HepG2 (cell line): Measurements from ENCODE around the gene RPTOR. TPM values are rescaled to one million over a fixed set of nuclear protein-coding genes. Genes with fewer than 3 reads are reported as not detected.

Source experiments
- ATAC-seq: fragments of 200-7000 bp; cut with Tn5 transposase; 3 replicates; pipeline ENCODE4 v1.9.1; 2020; ENCODE audit warnings: mild to moderate bottlenecking, moderate library complexity
- BruUV-seq: library from RNA; stranded (reverse); fragments of 400-500 nt; replicated peaks from 2 replicates; lab custom pipeline; 2021; lab: Mats Ljungman, UMichigan
- CTCF ChIA-PET: fragments of 300-600 bp; formaldehyde crosslinking; extraction: SDS; loops from one replicate; lab custom pipeline; 2021; ENCODE audit warnings: low total read pairs, inconsistent platforms, low intra/inter-chr PET ratio; lab: Yijun Ruan, JAX
- POLR2A ChIA-PET: fragments of 350-600 bp; sonication (Branson Sonifier 250); formaldehyde crosslinking; loops from one replicate; lab custom pipeline; 2020; ENCODE audit warnings: antibody characterized with exemption, inconsistent platforms; lab: Yijun Ruan, JAX
- DNase-seq: peaks from one replicate; pipeline ENCODE4 v3.0.0-alpha.2; 2015; ENCODE audit warnings: low spot score
- FAIRE-seq: peaks from 3 replicates; lab custom pipeline; 2011; peaks lifted over from hg19 to GRCh38; lab: Jason Lieb, UNC
- H2AFZ ChIP-seq: one replicate; pipeline ENCODE4 v1.6.1; 2011; ENCODE audit warnings: low read length, inconsistent platforms
- H3K27ac ChIP-seq: fragments of 300-600 bp; 3 replicates; pipeline ENCODE4 v1.8.0; 2011; ENCODE audit warnings: mixed run types, mild to moderate bottlenecking, mixed read lengths, low read length, inconsistent platforms; ENCODE audit not compliant: insufficient read depth; ENCODE audit errors: extremely low read length
- H3K27me3 ChIP-seq, 2 experiments: fragments of 200-600 bp in 1 of 2; 2 replicates in 1 of 2; 3 replicates in 1 of 2; pipeline versions ENCODE4 v1.6.0 to v1.8.0; 2011; ENCODE audit warnings: low read length in 2 of 2, mild to moderate bottlenecking in 2 of 2, moderate library complexity in 2 of 2, inconsistent platforms in 1 of 2; ENCODE audit not compliant: insufficient read depth in 2 of 2, control insufficient read depth in 1 of 2
- H3K36me3 ChIP-seq, 2 experiments: fragments of 200-600 bp in 1 of 2; replicated peaks in 1 of 2; 2 replicates in 1 of 2; 3 replicates in 1 of 2; pipeline versions ENCODE4 v1.5.1 to v1.8.0; 2011; ENCODE audit warnings: low read length in 2 of 2, inconsistent platforms in 1 of 2; ENCODE audit not compliant: insufficient read depth in 2 of 2, control insufficient read depth in 1 of 2
- H3K4me1 ChIP-seq: 2 replicates; pipeline ENCODE4 v1.5.1; 2012; ENCODE audit warnings: low read length, inconsistent platforms; ENCODE audit not compliant: insufficient read depth
- H3K4me2 ChIP-seq: 2 replicates; pipeline ENCODE4 v1.6.0; 2011; ENCODE audit warnings: low read depth, low read length, inconsistent platforms
- H3K4me3 ChIP-seq, 3 experiments: fragments of 200-600 bp in 1 of 3; sonication (generic), shearing (Covaris generic) in 1 of 3; replicated peaks in 1 of 3; 2 replicates each; pipeline ENCODE4 v1.5.1; 2011 to 2016; ENCODE audit warnings: low read length in 3 of 3, inconsistent platforms in 2 of 3, low read depth in 2 of 3, mild to moderate bottlenecking in 2 of 3, control low read depth in 1 of 3, mixed read lengths in 1 of 3; ENCODE audit not compliant: insufficient read depth in 1 of 3
- H3K79me2 ChIP-seq: one replicate; pipeline ENCODE4 v1.6.1; 2011; ENCODE audit warnings: low read length, inconsistent platforms; ENCODE audit not compliant: insufficient read depth
- H3K9ac ChIP-seq: 2 replicates; pipeline ENCODE4 v1.6.0; 2011; ENCODE audit warnings: mild to moderate bottlenecking, low read depth, low read length, inconsistent platforms; ENCODE audit not compliant: insufficient read depth
- H3K9me3 ChIP-seq: 2 replicates; pipeline ENCODE4 v1.5.1; 2012; ENCODE audit warnings: mild to moderate bottlenecking, low read length
- H4K20me1 ChIP-seq: 2 replicates; pipeline ENCODE4 v1.6.0; 2011; ENCODE audit warnings: inconsistent platforms, mild to moderate bottlenecking, low read length, moderate library complexity; ENCODE audit not compliant: insufficient read depth
- ATM ChIP-seq: fragments of 450-650 bp; IDR thresholded peaks from 2 replicates; pipeline ENCODE4 v1.7.1; 2017; ENCODE audit warnings: mild to moderate bottlenecking, borderline replicate concordance
- CEBPB ChIP-seq: IDR thresholded peaks from 2 replicates; pipeline ENCODE4 v1.6.1; 2011; ENCODE audit warnings: low read depth, low read length, improper control_type of control experiment, borderline replicate concordance
- FOXP1 ChIP-seq, 2 experiments: fragments of 450-650 bp in 1 of 2; IDR thresholded peaks; 2 replicates each; pipeline ENCODE4 v1.6.1; 2017 to 2018; ENCODE audit warnings: antibody characterized with exemption in 1 of 2
- HDAC2 ChIP-seq: sonication (generic); formaldehyde crosslinking; IDR thresholded peaks from 2 replicates; pipeline ENCODE4 v1.4.0; 2020; ENCODE audit warnings: missing genetic modification reagents
- NFATC3 ChIP-seq: sonication (generic); formaldehyde crosslinking; IDR thresholded peaks from 2 replicates; pipeline ENCODE4 v1.5.1; 2020; ENCODE audit warnings: mild to moderate bottlenecking, missing genetic modification reagents
- NFKB2 ChIP-seq: sonication (generic); formaldehyde crosslinking; IDR thresholded peaks from 2 replicates; pipeline ENCODE4 v1.4.0; 2020; ENCODE audit warnings: missing genetic modification reagents, borderline replicate concordance
- RAD21 ChIP-seq: fragments of 450-650 bp; formaldehyde crosslinking; IDR thresholded peaks from 2 replicates; pipeline ENCODE4 v1.5.0; 2020; ENCODE audit warnings: mild to moderate bottlenecking
- REPIN1 ChIP-seq: sonication (generic); formaldehyde crosslinking; IDR thresholded peaks from 2 replicates; pipeline ENCODE4 v1.8.0; 2022; ENCODE audit warnings: missing genetic modification reagents, low read depth, mild to moderate bottlenecking, borderline replicate concordance
- RXRA ChIP-seq: sonication (generic); formaldehyde crosslinking; IDR thresholded peaks from 2 replicates; pipeline ENCODE4 v1.5.1; 2020; ENCODE audit warnings: missing genetic modification reagents
- ZNF761 ChIP-seq: sonication (generic); formaldehyde crosslinking; conservative IDR thresholded peaks from 2 replicates; pipeline ENCODE4 v1.4.0; 2020; ENCODE audit warnings: mild to moderate bottlenecking, missing genetic modification reagents
- WGBS: methylation state at CpG from one replicate; pipeline ENCODE4 v1.1.6; 2017; ENCODE audit warnings: low lambda C conversion rate; 5-methylcytosine and 5-hydroxymethylcytosine counted together
- in situ Hi-C: cut with HindIII; loops from 2 replicates; pipeline ENCODE4 v1.10.0; 2017; ENCODE audit warnings: low pct_unique_long_range_greater_than_20kb; ENCODE audit not compliant: extremely low pct_ligation_motif_present
- intact Hi-C: fragments of 100-400 bp; cut with micrococcal nuclease; formaldehyde crosslinking; loops from one replicate; pipeline ENCODE4 v1.10.0; 2022; ENCODE audit not compliant: unreplicated experiment
- polyA plus RNA-seq, 8 experiments: library from polyadenylated mRNA; depleted of rRNA in 3 of 8; stranded (reverse) in 7 of 8; unstranded in 1 of 8; fragments of >200 nt; fragmentation: Illumina TruSeq in 4 of 8; extraction: Trizol in 4 of 8; gene quantifications; 2 replicates each; pipeline versions ENCODE4 v1.2.1 to v1.2.3, GENCODE V29; 2011 to 2016; ENCODE audit warnings: low read depth in 4 of 8, missing spikeins in 1 of 8, mixed read lengths in 1 of 8; ENCODE audit not compliant: insufficient read depth in 1 of 8
- total RNA-seq, 5 experiments: library from RNA; depleted of rRNA; stranded (reverse); fragments of >200 nt; fragmentation: Illumina TruSeq; extraction: Trizol; gene quantifications; 2 replicates each; pipeline ENCODE4 v1.2.3, GENCODE V29; 2016; ENCODE audit warnings: low read depth in 1 of 5
- TF ChIP-seq, protein P1 (sequence below): sonication (generic); formaldehyde crosslinking; IDR thresholded peaks from 2 replicates; pipeline ENCODE4 v1.8.0; 2022; ENCODE audit warnings: mild to moderate bottlenecking, missing genetic modification reagents, moderate library complexity
- TF ChIP-seq, protein P2 (sequence below): sonication (generic); formaldehyde crosslinking; IDR thresholded peaks from 2 replicates; pipeline ENCODE4 v1.4.0; 2020; ENCODE audit warnings: mild to moderate bottlenecking, missing genetic modification reagents, borderline replicate concordance

The RPTOR gene
- total and polyA plus RNA-seq, 2 of the 13 experiments (the other 11 are each of a cell fraction or from before 2014, with no cell fraction given), result 6.6 to 25.3 TPM

DNA sequence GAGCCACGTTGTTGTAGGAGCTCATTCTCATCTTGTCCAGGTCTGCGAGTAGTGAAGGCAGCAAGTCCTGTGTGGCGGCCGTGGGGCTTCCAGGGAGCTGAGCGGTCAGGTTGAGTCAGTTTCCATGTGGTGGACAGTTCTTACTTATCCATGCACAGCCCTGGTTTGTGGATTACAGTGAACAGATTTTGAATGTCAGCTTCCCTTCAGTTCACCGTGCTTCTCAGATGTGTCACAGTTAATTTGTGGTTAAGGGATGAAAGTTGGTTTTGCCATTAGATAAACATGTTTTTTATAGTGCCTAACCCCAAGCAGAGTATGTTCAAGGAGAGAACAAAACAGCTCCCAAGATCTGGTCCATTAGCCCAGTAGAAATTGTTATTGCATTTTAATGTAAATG is 103.1 kb downstream of the RPTOR start (continued):
- TF ChIP-seq, protein P1, sequence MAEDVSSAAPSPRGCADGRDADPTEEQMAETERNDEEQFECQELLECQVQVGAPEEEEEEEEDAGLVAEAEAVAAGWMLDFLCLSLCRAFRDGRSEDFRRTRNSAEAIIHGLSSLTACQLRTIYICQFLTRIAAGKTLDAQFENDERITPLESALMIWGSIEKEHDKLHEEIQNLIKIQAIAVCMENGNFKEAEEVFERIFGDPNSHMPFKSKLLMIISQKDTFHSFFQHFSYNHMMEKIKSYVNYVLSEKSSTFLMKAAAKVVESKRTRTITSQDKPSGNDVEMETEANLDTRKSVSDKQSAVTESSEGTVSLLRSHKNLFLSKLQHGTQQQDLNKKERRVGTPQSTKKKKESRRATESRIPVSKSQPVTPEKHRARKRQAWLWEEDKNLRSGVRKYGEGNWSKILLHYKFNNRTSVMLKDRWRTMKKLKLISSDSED (CRISPR knock-in tag), result no peak
- TF ChIP-seq ZNF761 (CRISPR knock-in tag) (no peak), ATM (no peak), RAD21 (CRISPR knock-in tag) (no peak), CEBPB (no peak)
- TF ChIP-seq, protein P2, sequence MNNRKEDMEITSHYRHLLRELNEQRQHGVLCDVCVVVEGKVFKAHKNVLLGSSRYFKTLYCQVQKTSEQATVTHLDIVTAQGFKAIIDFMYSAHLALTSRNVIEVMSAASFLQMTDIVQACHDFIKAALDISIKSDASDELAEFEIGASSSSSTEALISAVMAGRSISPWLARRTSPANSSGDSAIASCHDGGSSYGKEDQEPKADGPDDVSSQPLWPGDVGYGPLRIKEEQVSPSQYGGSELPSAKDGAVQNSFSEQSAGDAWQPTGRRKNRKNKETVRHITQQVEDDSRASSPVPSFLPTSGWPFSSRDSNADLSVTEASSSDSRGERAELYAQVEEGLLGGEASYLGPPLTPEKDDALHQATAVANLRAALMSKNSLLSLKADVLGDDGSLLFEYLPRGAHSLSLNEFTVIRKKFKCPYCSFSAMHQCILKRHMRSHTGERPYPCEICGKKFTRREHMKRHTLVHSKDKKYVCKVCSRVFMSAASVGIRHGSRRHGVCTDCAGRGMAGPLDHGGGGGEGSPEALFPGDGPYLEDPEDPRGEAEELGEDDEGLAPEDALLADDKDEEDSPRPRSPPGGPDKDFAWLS, result no peak

DNA sequence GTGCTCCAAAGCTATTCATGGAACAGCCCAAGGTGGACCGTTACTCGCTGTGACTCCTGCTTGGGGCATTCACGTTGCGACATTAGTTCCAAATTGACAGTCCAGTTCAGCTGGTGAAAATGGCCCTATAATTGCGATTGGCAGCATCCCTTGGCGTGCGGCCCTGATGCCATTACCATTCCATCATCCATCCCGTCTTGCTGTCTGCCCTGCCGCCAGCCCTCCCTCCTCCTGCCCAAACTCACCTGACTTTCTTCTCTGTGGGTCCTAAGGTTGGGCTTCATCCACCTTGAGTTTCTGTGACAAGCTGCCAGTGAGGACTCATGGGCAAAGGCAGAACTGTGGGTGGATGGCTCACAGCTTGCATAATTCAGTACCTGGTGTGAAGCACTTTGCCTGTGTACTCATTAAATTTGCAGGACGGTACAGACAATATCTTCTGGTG is 104.6 kb downstream of the RPTOR start:
- Histone ChIP-seq H3K9ac (no peak overlapping the region), H3K27ac (no peak overlapping the region), H3K27me3 (no peaks in the 10 kb centered on the region), H3K4me3 (no peak overlapping the region), H3K79me2 (peaks cover 71% of the 10 kb centered on the region), H3K4me1 (peaks cover 14% of the 10 kb centered on the region), H3K4me2 (no peak overlapping the region), H3K36me3 (peaks cover 5 to 19% of the 10 kb centered on the region in 2 experiments; a peak in 4 of 5 replicates), H4K20me1 (peaks cover 9% of the 10 kb centered on the region; the same call in 1 of the 2 replicates), H2AFZ (no peak overlapping the region), H3K9me3 (no peaks in the 10 kb centered on the region)
- ATAC-seq (no peak), FAIRE-seq (no peak), DNase-seq (no peak)
- WGBS, result 97% methylated on average over 10 of the region's 10 CpGs
- TF ChIP-seq REPIN1 (CRISPR knock-in tag), result no peak
- no peak for TF ChIP-seq HDAC2
- TF ChIP-seq FOXP1 (IDR thresholded peaks at IDR 0.05), result no peak
- TF ChIP-seq FOXP1 (CRISPR knock-in tag; IDR thresholded peaks at IDR 0.05), result no peak
- no peak for TF ChIP-seq RXRA (CRISPR knock-in tag)
- TF ChIP-seq NFKB2 (CRISPR knock-in tag), result no peak
- 0 out of 2 replicates have a peak, but pooled peaks have one; percentile 71 for TF ChIP-seq NFATC3 (CRISPR knock-in tag)
- no TSS peak for BruUV-seq
- in situ Hi-C loops, result no loop called here
- CTCF ChIA-PET, result interaction anchor here (1.6 to 2.6 kb wide), 3 partner anchors 43 to 222 kb away, joined by 3 to 37 read pairs (median 7); no protein-coding TSS in a partner anchor
- POLR2A ChIA-PET, result interaction anchor here (1.9 to 2.9 kb wide), 2 partner anchors 20 to 195 kb away, joined by 5 to 22 read pairs; no protein-coding TSS in a partner anchor
- intact Hi-C loops, result no loop called here
